K562 (cell line): Measurements from ENCODE around the gene AP1M2.

Experiments
- CBX5 ChIP-seq: IDR thresholded peaks from 2 replicates; pipeline ENCODE4 v1.6.1; 2014; ENCODE audit warnings: low read depth, borderline replicate concordance
- CEBPB ChIP-seq: fragments of 450-650 bp; IDR thresholded peaks from 2 replicates; pipeline ENCODE4 v1.6.1; 2016; ENCODE audit warnings: missing genetic modification characterization, missing compliant biosample characterization
- CTCF ChIP-seq, 3 experiments: IDR thresholded peaks in 2 of 3; conservative IDR thresholded peaks in 1 of 3; 2 replicates each; pipeline ENCODE4 v1.5.1; 2011 to 2012; ENCODE audit warnings: low read length in 3 of 3, mild to moderate bottlenecking in 3 of 3, control low read depth in 2 of 3, improper control_type of control experiment in 1 of 3, inconsistent platforms in 1 of 3, low read depth in 1 of 3, mixed read lengths in 1 of 3, moderate library complexity in 1 of 3; ENCODE audit not compliant: insufficient read depth in 2 of 3
- EP300 ChIP-seq: IDR thresholded peaks from 2 replicates; pipeline ENCODE4 v1.6.1; 2012; ENCODE audit warnings: low read length, improper control_type of control experiment
- FOXA1 ChIP-seq: fragments of 450-650 bp; IDR thresholded peaks from 2 replicates; pipeline ENCODE4 v1.6.1; 2016; ENCODE audit warnings: mild to moderate bottlenecking, borderline replicate concordance
- HMG20B ChIP-seq: fragments of 250-450 bp; sonication (Bioruptor Pico); IDR thresholded peaks from 2 replicates; pipeline ENCODE4 v1.5.0; 2021; ENCODE audit warnings: mild to moderate bottlenecking
- HNRNPH1 ChIP-seq: fragments of 200-400 bp; formaldehyde crosslinking; optimal IDR thresholded peaks from 2 replicates; pipeline ENCODE3; 2017; ENCODE audit warnings: low read depth, mild to moderate bottlenecking, low read length, moderate library complexity
- MXD1 ChIP-seq: fragments of 250-450 bp; sonication (Bioruptor Pico); IDR thresholded peaks from 2 replicates; pipeline ENCODE4 v1.8.0; 2021; ENCODE audit warnings: borderline replicate concordance, mild to moderate bottlenecking, moderate library complexity; ENCODE audit not compliant: poor library complexity, severe bottlenecking
- POLR2A ChIP-seq: fragments of 450-650 bp; conservative IDR thresholded peaks from 2 replicates; pipeline ENCODE4 v1.6.1; 2016
- TBL1XR1 ChIP-seq, 2 experiments: IDR thresholded peaks; 2 replicates each; pipeline ENCODE4 v1.6.1; 2012; ENCODE audit warnings: improper control_type of control experiment in 2 of 2, low read length in 2 of 2, mild to moderate bottlenecking in 1 of 2
- THRA ChIP-seq: fragments of 450-650 bp; IDR thresholded peaks from 2 replicates; pipeline ENCODE4 v1.6.1; 2017; ENCODE audit warnings: mild to moderate bottlenecking, moderate library complexity
- UBTF ChIP-seq, 2 experiments: IDR thresholded peaks; 2 replicates each; pipeline ENCODE4 v1.6.1; 2012; ENCODE audit warnings: improper control_type of control experiment in 2 of 2, low read depth in 2 of 2, low read length in 2 of 2, borderline replicate concordance in 1 of 2
- ZBTB40 ChIP-seq, 2 experiments: fragments of 450-650 bp in 1 of 2; sonication (generic) in 1 of 2; formaldehyde crosslinking in 1 of 2; IDR thresholded peaks; 2 replicates each; pipeline versions ENCODE4 v1.7.1 to v1.9.0; 2016 to 2022; ENCODE audit warnings: inconsistent platforms in 1 of 2, mild to moderate bottlenecking in 1 of 2, missing genetic modification reagents in 1 of 2

GRCh38 chr19:10634963-10635362 is 47.9 kb upstream of the AP1M2 start:
- no peak for TF ChIP-seq ZBTB40 (IDR thresholded peaks at IDR 0.05)
- TF ChIP-seq ZBTB40 (CRISPR knock-in tag; IDR thresholded peaks at IDR 0.05) = no peak
- no peak for TF ChIP-seq HMG20B (CRISPR knock-in tag)
- TF ChIP-seq HNRNPH1 = no peak
- TF ChIP-seq TBL1XR1 (IDR thresholded peaks at IDR 0.05; ENCODE audit: low read length in 2 of 2) = no peak
- TF ChIP-seq CBX5 = no peak
- no peak for TF ChIP-seq THRA
- TF ChIP-seq CTCF (IDR thresholded peaks at IDR 0.05 in 2 of 3, conservative IDR thresholded peaks at IDR 0.05 in 1 of 3; ENCODE audit: insufficient read depth in 2 of 3, low read depth in 1 of 3, low read length in 3 of 3) = no peak
- TF ChIP-seq FOXA1 = no peak
- no peak for TF ChIP-seq EP300
- no peak for TF ChIP-seq POLR2A
- TF ChIP-seq UBTF (IDR thresholded peaks at IDR 0.05; ENCODE audit: borderline replicate concordance in 1 of 2, low read depth in 2 of 2, low read length in 2 of 2) = no peak
- TF ChIP-seq MXD1 (CRISPR knock-in tag) = no peak
- TF ChIP-seq CEBPB (tag) = no peak
